ENCODE measurements around the gene BLACAT1. TPM values are rescaled to one million over a fixed set of nuclear protein-coding genes. Genes with fewer than 3 reads are reported as not detected.

Gene BLACAT1
- total and polyA plus RNA-seq, 7 donors: 0.36 to 0.51 TPM; not detected in 5

GRCh38 chr1:205472737-205473441, 17.0 kb upstream of the BLACAT1 start:
- Histone ChIP-seq H3K4me1 (peaks cover 0 to 5% (median 5%) of the 10 kb centered on the region in 4 donors), H3K4me3 (no peak overlapping the region), H3K36me3 (no peaks in the 10 kb centered on the region), H3K9me3 (peaks cover 0 to 3% (median 0%) of the 10 kb centered on the region in 4 donors), H3K27me3 (peaks cover 0 to 35% (median 0%) of the 10 kb centered on the region in 3 donors), H3K27ac (no peak overlapping the region)
- TF ChIP-seq, protein P1, sequence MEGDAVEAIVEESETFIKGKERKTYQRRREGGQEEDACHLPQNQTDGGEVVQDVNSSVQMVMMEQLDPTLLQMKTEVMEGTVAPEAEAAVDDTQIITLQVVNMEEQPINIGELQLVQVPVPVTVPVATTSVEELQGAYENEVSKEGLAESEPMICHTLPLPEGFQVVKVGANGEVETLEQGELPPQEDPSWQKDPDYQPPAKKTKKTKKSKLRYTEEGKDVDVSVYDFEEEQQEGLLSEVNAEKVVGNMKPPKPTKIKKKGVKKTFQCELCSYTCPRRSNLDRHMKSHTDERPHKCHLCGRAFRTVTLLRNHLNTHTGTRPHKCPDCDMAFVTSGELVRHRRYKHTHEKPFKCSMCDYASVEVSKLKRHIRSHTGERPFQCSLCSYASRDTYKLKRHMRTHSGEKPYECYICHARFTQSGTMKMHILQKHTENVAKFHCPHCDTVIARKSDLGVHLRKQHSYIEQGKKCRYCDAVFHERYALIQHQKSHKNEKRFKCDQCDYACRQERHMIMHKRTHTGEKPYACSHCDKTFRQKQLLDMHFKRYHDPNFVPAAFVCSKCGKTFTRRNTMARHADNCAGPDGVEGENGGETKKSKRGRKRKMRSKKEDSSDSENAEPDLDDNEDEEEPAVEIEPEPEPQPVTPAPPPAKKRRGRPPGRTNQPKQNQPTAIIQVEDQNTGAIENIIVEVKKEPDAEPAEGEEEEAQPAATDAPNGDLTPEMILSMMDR (IDR thresholded peaks at IDR 0.05): no peak
- TF ChIP-seq EP300 (IDR thresholded peaks at IDR 0.05): no peak
- no peak for TF ChIP-seq POLR2A (IDR thresholded peaks at IDR 0.05)
- intact Hi-C loops (cut with DNase I): no loop called here
- 30 to 68% methylated on average over 13 of the region's 13 CpGs for WGBS, 2 donors
- no peak for DNase-seq

- peaks cover 0 to 3% (median 0%) of the 10 kb centered on the region in 4 donors for H3K9me3 ChIP-seq
- H3K4me3 ChIP-seq: no peak overlapping the region
- H3K36me3 ChIP-seq: no peaks in the 10 kb centered on the region
- H3K27me3 ChIP-seq: peaks cover 0 to 30% (median 0%) of the 10 kb centered on the region in 3 donors
- no peak for DNase-seq
- 25 to 74% methylated on average over 6 of the region's 6 CpGs for WGBS, 2 donors
- intact Hi-C loops (cut with DNase I): no loop called here
- TF ChIP-seq EP300 (IDR thresholded peaks at IDR 0.05) (no peak), POLR2AphosphoS5 (IDR thresholded peaks at IDR 0.05) (no peak), POLR2A (IDR thresholded peaks at IDR 0.05) (no peak)
- TF ChIP-seq, protein P1 (IDR thresholded peaks at IDR 0.05): no peak
- no peaks in the 10 kb centered on the region for H3K4me1 ChIP-seq
- H3K27ac ChIP-seq: no peak overlapping the region
Measured at GRCh38 chr1:205470131-205470530, 14.3 kb upstream of the BLACAT1 start.

DNA sequence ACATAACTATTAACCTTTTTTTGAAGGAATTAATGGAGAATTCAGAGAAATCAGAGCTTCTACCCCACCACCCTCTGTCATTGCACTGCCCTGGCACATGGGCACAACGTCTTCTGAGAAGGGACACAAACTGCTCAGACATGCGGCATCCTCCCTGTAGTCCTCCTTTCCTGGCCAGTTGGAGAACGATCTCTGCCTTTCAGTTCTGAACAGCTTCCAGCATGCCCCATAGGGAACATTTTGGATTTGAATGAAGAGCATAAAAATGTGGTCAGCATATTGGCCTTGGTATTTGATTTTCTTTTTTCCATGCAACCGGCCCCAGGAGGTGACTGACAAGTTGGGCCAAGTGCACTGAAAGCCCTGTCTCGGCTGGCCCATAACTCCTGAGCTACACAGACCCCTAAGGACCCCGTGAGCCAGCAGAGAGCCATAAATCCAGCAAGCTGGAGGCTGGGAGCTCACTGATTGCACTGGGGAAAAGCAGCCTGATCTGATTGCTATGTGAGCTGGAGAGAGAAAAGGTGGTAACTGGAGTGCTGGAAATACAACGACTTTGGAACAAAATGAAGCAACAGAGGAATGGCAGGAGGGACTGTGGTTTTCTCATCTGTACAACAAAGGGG, 10.9 kb upstream of the BLACAT1 start:
- no peak for DNase-seq
- Histone ChIP-seq H3K9me3 (no peaks in the 10 kb centered on the region), H3K27ac (no peak overlapping the region), H3K36me3 (no peaks in the 10 kb centered on the region), H3K4me3 (no peak overlapping the region), H3K27me3 (peaks cover 0 to 23% (median 0%) of the 10 kb centered on the region in 3 donors), H3K4me1 (no peaks in the 10 kb centered on the region)
- intact Hi-C loops (cut with DNase I): no loop called here
- TF ChIP-seq POLR2A (IDR thresholded peaks at IDR 0.05): no peak
- TF ChIP-seq EP300 (IDR thresholded peaks at IDR 0.05): no peak
- TF ChIP-seq, protein P1 (IDR thresholded peaks at IDR 0.05): no peak
- no peak for TF ChIP-seq POLR2AphosphoS5 (IDR thresholded peaks at IDR 0.05)
- 54 to 70% methylated on average over 7 of the region's 7 CpGs for WGBS, 2 donors

DNA sequence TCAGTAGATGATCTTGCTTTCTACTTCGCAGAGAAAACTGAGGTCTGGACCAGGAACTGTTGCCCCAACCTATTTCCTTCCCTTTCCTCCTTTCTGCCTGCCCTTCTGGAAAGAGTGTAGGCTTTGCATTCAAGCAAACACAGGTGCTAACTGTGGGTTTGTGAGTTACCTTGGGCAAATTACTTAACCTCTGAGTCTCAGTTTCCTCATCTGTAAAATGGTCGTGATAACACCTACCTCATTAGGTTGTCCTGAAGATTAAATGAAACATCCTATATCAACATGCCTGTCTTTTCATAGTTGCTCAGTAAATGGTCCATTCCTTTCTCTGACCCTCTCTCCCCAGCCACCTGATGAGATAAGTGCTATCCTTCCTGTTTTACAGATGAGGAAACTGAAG, 9.5 kb upstream of the BLACAT1 start:
- Histone ChIP-seq H3K27ac (no peak overlapping the region), H3K4me3 (no peak overlapping the region), H3K4me1 (no peaks in the 10 kb centered on the region), H3K27me3 (peaks cover 0 to 29% (median 0%) of the 10 kb centered on the region in 3 donors), H3K36me3 (no peaks in the 10 kb centered on the region), H3K9me3 (no peaks in the 10 kb centered on the region)
- WGBS, 2 donors: 78 to 87% methylated on average over 2 of the region's 2 CpGs
- intact Hi-C loops (cut with DNase I): no loop called here
- TF ChIP-seq POLR2AphosphoS5 (IDR thresholded peaks at IDR 0.05) (no peak), EP300 (IDR thresholded peaks at IDR 0.05) (no peak), POLR2A (IDR thresholded peaks at IDR 0.05) (no peak)
- TF ChIP-seq, protein P1 (IDR thresholded peaks at IDR 0.05): no peak
- DNase-seq: no peak
